HCT116 (cell line): ENCODE measurements around the gene ZNF331. TPM values are rescaled to one million over a fixed set of nuclear protein-coding genes. Genes with fewer than 3 reads are reported as not detected.

Experiments
- ATAC-seq: fragments of 200-7000 bp; cut with Tn5 transposase; 2 replicates; pipeline ENCODE4 v1.9.1; 2020; ENCODE audit warnings: mild to moderate bottlenecking, moderate library complexity
- BruUV-seq: library from RNA; stranded (reverse); fragments of 400-500 nt; replicated peaks from 2 replicates; lab custom pipeline; 2021; lab: Mats Ljungman, UMichigan
- CTCF ChIA-PET: fragments of 300-600 bp; sonication (Branson Sonifier 250); formaldehyde crosslinking; loops from one replicate; lab custom pipeline; 2021; ENCODE audit warnings: antibody characterized with exemption; lab: Charles Lee
- POLR2A ChIA-PET: fragments of 300-600, 350-600 bp; sonication (Branson Sonifier 250); formaldehyde crosslinking; loops from one replicate; lab custom pipeline; 2021; ENCODE audit warnings: antibody characterized with exemption; lab: Charles Lee
- RAD21 ChIA-PET, 2 experiments: fragments of 300-600 bp; sonication (Branson Sonifier 250); formaldehyde crosslinking; loops; one replicate each; lab custom pipeline; 2023; ENCODE audit warnings: low total read pairs in 2 of 2; ENCODE audit not compliant: uncharacterized antibody in 2 of 2, unreplicated experiment in 2 of 2, low non-redundant PET in 1 of 2; lab: Charles Lee
- DNase-seq: peaks from one replicate; pipeline ENCODE4 v3.0.0-alpha.2; 2010; ENCODE audit warnings: low read depth, low spot score
- H2AFZ ChIP-seq: fragments of 200-600 bp; shearing (Covaris generic), sonication (generic); 2 replicates; pipeline ENCODE4 v1.6.1; 2017; ENCODE audit warnings: low read depth, mixed run types, mixed read lengths, antibody characterized with exemption, low read length; ENCODE audit not compliant: poor library complexity, severe bottlenecking
- H3K27ac ChIP-seq: 2 replicates; pipeline ENCODE4 v1.5.1; 2012; ENCODE audit warnings: low read depth, low read length
- H3K27me3 ChIP-seq: fragments of 200-600 bp; sonication (generic); 2 replicates; pipeline ENCODE4 v1.6.1; 2016; ENCODE audit warnings: mixed run types, low read length, mixed read lengths; ENCODE audit not compliant: insufficient read depth
- H3K36me3 ChIP-seq, 2 experiments: fragments of 200-500 bp in 1 of 2; fragments of 200-600 bp in 1 of 2; sonication (Bioruptor generic) in 1 of 2; sonication (generic) in 1 of 2; 2 replicates each; pipeline versions ENCODE4 v1.5.1 to v1.6.1; 2014 to 2016; ENCODE audit warnings: low read length in 2 of 2, inconsistent platforms in 1 of 2, mixed read lengths in 1 of 2, mixed run types in 1 of 2; ENCODE audit not compliant: insufficient read depth in 2 of 2, control insufficient read depth in 1 of 2
- H3K4me1 ChIP-seq, 2 experiments: fragments of 200-600 bp in 1 of 2; sonication (generic) in 1 of 2; 2 replicates each; pipeline versions ENCODE4 v1.5.1 to v1.6.1; 2012 to 2017; ENCODE audit warnings: low read length in 2 of 2, inconsistent platforms in 1 of 2, mild to moderate bottlenecking in 1 of 2, mixed read lengths in 1 of 2, mixed run types in 1 of 2, moderate library complexity in 1 of 2; ENCODE audit not compliant: insufficient read depth in 2 of 2, control insufficient read depth in 1 of 2
- H3K4me2 ChIP-seq: fragments of 200-600 bp; sonication (generic); 2 replicates; pipeline ENCODE4 v1.6.1; 2017; ENCODE audit warnings: mixed run types, low read length, mixed read lengths
- H3K4me3 ChIP-seq, 2 experiments: fragments of 200-600 bp in 1 of 2; sonication (generic) in 1 of 2; replicated peaks in 1 of 2; 2 replicates each; pipeline ENCODE4 v1.5.1; 2011 to 2016; ENCODE audit warnings: low read length in 2 of 2, control low read depth in 1 of 2, low read depth in 1 of 2, mild to moderate bottlenecking in 1 of 2, mixed read lengths in 1 of 2, mixed run types in 1 of 2
- H3K79me2 ChIP-seq: fragments of 200-600 bp; sonication (generic); 2 replicates; pipeline ENCODE4 v1.6.1; 2017; ENCODE audit warnings: mild to moderate bottlenecking, mixed run types, low read length, moderate library complexity, mixed read lengths; ENCODE audit not compliant: insufficient read depth
- H3K9ac ChIP-seq: fragments of 200-600 bp; sonication (generic); 2 replicates; pipeline ENCODE4 v1.6.1; 2016; ENCODE audit warnings: low read length, mixed read lengths
- H3K9me2 ChIP-seq: fragments of 200-600 bp; sonication (generic), shearing (Covaris generic); 2 replicates; pipeline ENCODE4 v1.6.1; 2017; ENCODE audit warnings: mixed run types, mild to moderate bottlenecking, moderate library complexity; ENCODE audit not compliant: insufficient read depth
- H3K9me3 ChIP-seq, 2 experiments: fragments of 200-500 bp in 1 of 2; fragments of 200-600 bp in 1 of 2; sonication (Bioruptor generic) in 1 of 2; sonication (generic) in 1 of 2; 2 replicates each; pipeline ENCODE4 v1.6.1; 2014 to 2017; ENCODE audit warnings: low read length in 2 of 2, mixed read lengths in 2 of 2, inconsistent platforms in 1 of 2, low read depth in 1 of 2, mild to moderate bottlenecking in 1 of 2, mixed run types in 1 of 2, moderate library complexity in 1 of 2; ENCODE audit not compliant: control insufficient read depth in 1 of 2, insufficient read depth in 1 of 2
- H4K20me1 ChIP-seq: fragments of 200-600 bp; sonication (generic), shearing (Covaris generic); 2 replicates; pipeline ENCODE4 v1.6.1; 2017; ENCODE audit warnings: mixed run types, mild to moderate bottlenecking, moderate library complexity; ENCODE audit not compliant: insufficient read depth
- ATF3 ChIP-seq: IDR thresholded peaks from 2 replicates; pipeline ENCODE4 v1.6.1; 2012
- CEBPB ChIP-seq: IDR thresholded peaks from 2 replicates; pipeline ENCODE4 v1.6.1; 2012; ENCODE audit warnings: low read depth
- CTCF ChIP-seq, 3 experiments: fragments of 200-600 bp in 1 of 3; sonication (generic) in 1 of 3; IDR thresholded peaks in 2 of 3; conservative IDR thresholded peaks in 1 of 3; 2 replicates each; pipeline ENCODE4 v1.5.1; 2012 to 2017; ENCODE audit warnings: low read depth in 2 of 3, low read length in 2 of 3, antibody characterized with exemption in 1 of 3, borderline replicate concordance in 1 of 3, control low read depth in 1 of 3, mild to moderate bottlenecking in 1 of 3, mixed read lengths in 1 of 3, mixed run types in 1 of 3, moderate library complexity in 1 of 3; ENCODE audit not compliant: insufficient read depth in 1 of 3
- POLR2A ChIP-seq: IDR thresholded peaks from 2 replicates; pipeline ENCODE4 v1.7.0; 2011; ENCODE audit warnings: borderline replicate concordance; ENCODE audit not compliant: insufficient read depth, insufficient read length; ENCODE audit errors: extremely low read depth
- RAD21 ChIP-seq: IDR thresholded peaks from 2 replicates; pipeline ENCODE4 v1.6.1; 2012; ENCODE audit warnings: low read depth, mild to moderate bottlenecking
- REST ChIP-seq: IDR thresholded peaks from 2 replicates; pipeline ENCODE4 v1.6.1; 2012; ENCODE audit warnings: low read depth
- SP1 ChIP-seq: IDR thresholded peaks from 2 replicates; pipeline ENCODE4 v1.6.1; 2012; ENCODE audit warnings: low read depth
- ZNF274 ChIP-seq: fragments of 200-500 bp; sonication (Bioruptor generic); IDR thresholded peaks from 2 replicates; pipeline ENCODE4 v1.6.1; 2014; ENCODE audit warnings: mild to moderate bottlenecking, low read depth, low read length, inconsistent platforms
- intact Hi-C: fragments of 100-400 bp; cut with micrococcal nuclease; formaldehyde crosslinking; loops from 2 replicates; pipeline ENCODE4 v1.10.0; 2022
- total RNA-seq: library from RNA; stranded (reverse); gene quantifications from one replicate; pipeline ENCODE4 v1.2.1, GENCODE V29; 2021; ENCODE audit not compliant: unreplicated experiment

The ZNF331 gene
- total RNA-seq, 1 experiment from 2014 or later = 0.59 TPM

GRCh38 chr19:53511933-53512374 lies 26.0 kb upstream of the ZNF331 start:
- Histone ChIP-seq H3K27ac (no peak overlapping the region), H3K4me2 (no peak overlapping the region)

More at GRCh38 chr19:53511933-53512374, 26.0 kb upstream of the ZNF331 start:
- H3K36me3 ChIP-seq = no peaks in the 10 kb centered on the region
- H4K20me1 ChIP-seq = no peaks in the 10 kb centered on the region
- ATAC-seq (peak; percentile 54; the same call in 1 of the 2 replicates), DNase-seq (peak; percentile 7)
- H3K27me3 ChIP-seq = no peaks in the 10 kb centered on the region
- ChIA-PET POLR2A (no interaction called here), CTCF (no interaction called here), RAD21 (no interaction called here)
- TF ChIP-seq RAD21 = 0 out of 2 replicates have a peak, but pooled peaks have one; percentile 9
- TF ChIP-seq POLR2A = no peak
- TF ChIP-seq CTCF (IDR thresholded peaks at IDR 0.05 in 2 of 3, conservative IDR thresholded peaks at IDR 0.05 in 1 of 3; ENCODE audit: borderline replicate concordance in 1 of 3, insufficient read depth in 1 of 3, low read depth in 2 of 3, low read length in 2 of 3) = peak in 2 of 3 experiments; percentile 33 to 48; a peak in 4 of 6 replicates
- TF ChIP-seq REST = no peak
- TF ChIP-seq ZNF274 = no peak
- TF ChIP-seq ATF3 = no peak
- TF ChIP-seq CEBPB = no peak
- TF ChIP-seq SP1 = no peak
- H3K4me1 ChIP-seq = no peaks in the 10 kb centered on the region
- H3K9me2 ChIP-seq = no peaks in the 10 kb centered on the region
- no TSS peak for BruUV-seq
- intact Hi-C loops = no loop called here
- H3K9me3 ChIP-seq = peaks cover 0 to 10% of the 10 kb centered on the region in 2 experiments; a peak in 2 of 4 replicates
- H3K9ac ChIP-seq = no peak overlapping the region
- H2AFZ ChIP-seq = no peak overlapping the region
- no peaks in the 10 kb centered on the region for H3K79me2 ChIP-seq
- no peak overlapping the region for H3K4me3 ChIP-seq
